ENCODE measurements around the gene SLC18B1. TPM values are rescaled to one million over a fixed set of nuclear protein-coding genes. Genes with fewer than 3 reads are reported as not detected.

The SLC18B1 gene
- total and polyA plus RNA-seq, 8 donors, result 10.8 to 26.6 (median 23.3) TPM

- DNase-seq (no peak), ATAC-seq (peak; percentile 38)
- Histone ChIP-seq H3K4me3 (no peak overlapping the region), H3K4me1 (peaks cover 0 to 50% of the 10 kb centered on the region in 2 donors), H3K9me3 (no peaks in the 10 kb centered on the region), H3K36me3 (no peaks in the 10 kb centered on the region), H3K27ac (peak overlapping the region in 1 of 2 donors; percentile 83), H3K27me3 (no peaks in the 10 kb centered on the region)
- intact Hi-C loops (cut with DNase I), result no loop called here
- TF ChIP-seq CTCF (IDR thresholded peaks at IDR 0.05), result no peak
Measured at GRCh38 chr6:132736239-132736638, 62.2 kb downstream of the SLC18B1 start.

GRCh38 chr6:132734694-132735236, 63.7 kb downstream of the SLC18B1 start:
- intact Hi-C loops (cut with DNase I), result no loop called here
- peak in 2 of 4 donors; percentile 69 to 78 for DNase-seq

GRCh38 chr6:132733814-132734213, 64.6 kb downstream of the SLC18B1 start:
- no peaks in the 10 kb centered on the region for H3K9me3 ChIP-seq
- no peak for DNase-seq
- TF ChIP-seq CTCF (IDR thresholded peaks at IDR 0.05), result no peak
- ATAC-seq, result no peak
- H3K4me1 ChIP-seq, result peaks cover 0 to 57% of the 10 kb centered on the region in 2 donors
- H3K27me3 ChIP-seq, result no peaks in the 10 kb centered on the region
- intact Hi-C loops (cut with DNase I), result no loop called here
- H3K27ac ChIP-seq, result peak overlapping the region in 1 of 2 donors; percentile 83
- peak overlapping the region in 1 of 2 donors; percentile 7 for H3K4me3 ChIP-seq
- H3K36me3 ChIP-seq, result no peaks in the 10 kb centered on the region

More at GRCh38 chr6:132734694-132735236, 63.7 kb downstream of the SLC18B1 start:
- no peaks in the 10 kb centered on the region for H3K27me3 ChIP-seq
- peak; percentile 83 for ATAC-seq
- H3K36me3 ChIP-seq, result no peaks in the 10 kb centered on the region
- TF ChIP-seq CTCF (IDR thresholded peaks at IDR 0.05), result no peak
- no peaks in the 10 kb centered on the region for H3K9me3 ChIP-seq
- H3K4me1 ChIP-seq, result peaks cover 0 to 57% of the 10 kb centered on the region in 2 donors
- H3K27ac ChIP-seq, result peak overlapping the region; percentile 43 to 83
- peak overlapping the region in 1 of 2 donors; percentile 7 for H3K4me3 ChIP-seq

GRCh38 chr6:132733283-132733682, 65.2 kb downstream of the SLC18B1 start:
- DNase-seq (no peak), ATAC-seq (no peak)
- Histone ChIP-seq H3K36me3 (no peaks in the 10 kb centered on the region), H3K9me3 (no peaks in the 10 kb centered on the region), H3K27ac (peak overlapping the region in 1 of 2 donors; percentile 83), H3K27me3 (no peaks in the 10 kb centered on the region), H3K4me1 (peaks cover 0 to 57% of the 10 kb centered on the region in 2 donors), H3K4me3 (no peak overlapping the region)
- no peak for TF ChIP-seq CTCF (IDR thresholded peaks at IDR 0.05)
- intact Hi-C loops (cut with DNase I), result no loop called here

GRCh38 chr6:132731086-132731485, 67.4 kb downstream of the SLC18B1 start:
- no peak for DNase-seq
- Histone ChIP-seq H3K36me3 (no peaks in the 10 kb centered on the region), H3K4me1 (peaks cover 0 to 46% of the 10 kb centered on the region in 2 donors), H3K27me3 (no peaks in the 10 kb centered on the region), H3K4me3 (no peak overlapping the region), H3K27ac (peak overlapping the region in 1 of 2 donors; percentile 39), H3K9me3 (no peaks in the 10 kb centered on the region)
- no peak for ATAC-seq
- no peak for TF ChIP-seq CTCF (IDR thresholded peaks at IDR 0.05)
- intact Hi-C loops (cut with DNase I), result no loop called here
